GM18861 (cell line): ENCODE results near the gene TTC34.
"Not testable (repeated sequence)": the region's sequence is repeated elsewhere in the genome, so short reads cannot be mapped to it uniquely, and the experiment has no call there.

Experiments
- ATAC-seq: cut with Tn5 transposase; IDR thresholded peaks from one replicate; pipeline ENCODE4 v1.9.1; 2021; ENCODE audit not compliant: unreplicated experiment

The TTC34 gene

GRCh38 chr1:2778220-2778592 is 23.3 kb downstream of the TTC34 start:
- ATAC-seq: no peak

- ATAC-seq: no peak
Observed at GRCh38 chr1:2777424-2778219, 23.9 kb downstream of the TTC34 start.

GRCh38 chr1:2775333-2775732 is 26.2 kb downstream of the TTC34 start:
- not testable (repeated sequence) for ATAC-seq

GRCh38 chr1:2768052-2768451 is 33.4 kb downstream of the TTC34 start:
- not testable (repeated sequence) for ATAC-seq

GRCh38 chr1:2759433-2759832 is 42.1 kb downstream of the TTC34 start:
- ATAC-seq: not testable (repeated sequence)

GRCh38 chr1:2757519-2757918 is 44.0 kb downstream of the TTC34 start:
- ATAC-seq: not testable (repeated sequence)

GRCh38 chr1:2755426-2755825 is 46.1 kb downstream of the TTC34 start:
- ATAC-seq: not testable (repeated sequence)

- not testable (repeated sequence) for ATAC-seq
Observed at GRCh38 chr1:2754597-2754996, 46.9 kb downstream of the TTC34 start.

GRCh38 chr1:2752503-2752902 is 49.0 kb downstream of the TTC34 start:
- ATAC-seq: not testable (repeated sequence)

- not testable (repeated sequence) for ATAC-seq
Observed at GRCh38 chr1:2751866-2752265, 49.6 kb downstream of the TTC34 start.

- not testable (repeated sequence) for ATAC-seq
Observed at GRCh38 chr1:2750766-2751730, 50.4 kb downstream of the TTC34 start.

- ATAC-seq: not testable (repeated sequence)
Observed at GRCh38 chr1:2750041-2750680, 51.3 kb downstream of the TTC34 start.

GRCh38 chr1:2748626-2749025 is 52.9 kb downstream of the TTC34 start:
- ATAC-seq: not testable (repeated sequence)

GRCh38 chr1:2694796-2695195 is 106.7 kb downstream of the TTC34 start:
- ATAC-seq: not testable (repeated sequence)

GRCh38 chr1:2690180-2690579 is 111.3 kb downstream of the TTC34 start:
- not testable (repeated sequence) for ATAC-seq

GRCh38 chr1:2688336-2688665 is 113.2 kb downstream of the TTC34 start:
- ATAC-seq: not testable (repeated sequence)

GRCh38 chr1:2687638-2688335 is 113.7 kb downstream of the TTC34 start:
- ATAC-seq: not testable (repeated sequence)

- not testable (repeated sequence) for ATAC-seq
Observed at GRCh38 chr1:2687174-2687591, 114.3 kb downstream of the TTC34 start.

GRCh38 chr1:2686091-2686863 is 115.2 kb downstream of the TTC34 start:
- ATAC-seq: not testable (repeated sequence)

- ATAC-seq: not testable (repeated sequence)
Observed at GRCh38 chr1:2685671-2686070, 115.8 kb downstream of the TTC34 start.
